HL-60 (cell line): ENCODE measurements around the gene DNAJB12.

Experiments used
- CTCF ChIP-seq: IDR thresholded peaks from one replicate; pipeline ENCODE4 v1.5.1; 2011; ENCODE audit warnings: low read length, control low read depth, inconsistent platforms; ENCODE audit not compliant: insufficient read depth
- GABPA ChIP-seq: IDR thresholded peaks from 2 replicates; pipeline ENCODE4 v1.6.1; 2012; ENCODE audit warnings: low read depth
- POLR2AphosphoS5 ChIP-seq: IDR thresholded peaks from 2 replicates; pipeline ENCODE4 v1.6.1; 2012; ENCODE audit warnings: low read depth
- SPI1 ChIP-seq: IDR thresholded peaks from 2 replicates; pipeline ENCODE4 v1.6.1; 2012; ENCODE audit warnings: low read depth, mild to moderate bottlenecking, borderline replicate concordance
- TF ChIP-seq, protein P1 (sequence below): IDR thresholded peaks from 2 replicates; pipeline ENCODE4 v1.6.1; 2012; ENCODE audit warnings: low read depth; ENCODE audit not compliant: insufficient replicate concordance

DNA sequence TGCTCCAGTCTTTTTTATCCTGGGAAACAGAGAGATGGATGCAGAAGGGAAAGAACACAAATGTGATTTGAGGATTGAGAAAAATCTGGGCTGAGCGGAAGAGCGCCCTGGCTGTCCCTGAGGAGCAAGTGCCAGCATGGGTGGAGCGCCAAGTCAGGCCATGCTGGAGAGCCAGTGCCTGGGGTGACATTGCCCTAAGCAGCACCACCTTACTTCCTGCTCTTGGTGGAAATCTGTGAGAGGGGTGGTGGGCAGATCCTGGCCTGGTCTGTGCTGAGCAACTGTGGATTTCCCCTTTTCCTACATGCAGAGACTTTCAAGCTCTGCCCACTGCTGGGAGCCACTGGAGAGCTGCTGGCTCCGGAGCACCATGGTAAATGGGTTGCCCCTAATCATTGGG, 44.1 kb downstream of the DNAJB12 start:
- no peak for TF ChIP-seq CTCF
- 0 out of 2 replicates have a peak, but pooled peaks have one; percentile 30 for TF ChIP-seq POLR2AphosphoS5
- peak; percentile 58; the same call in 1 of the 2 replicates for TF ChIP-seq SPI1
- TF ChIP-seq GABPA: no peak
- TF ChIP-seq, protein P1, sequence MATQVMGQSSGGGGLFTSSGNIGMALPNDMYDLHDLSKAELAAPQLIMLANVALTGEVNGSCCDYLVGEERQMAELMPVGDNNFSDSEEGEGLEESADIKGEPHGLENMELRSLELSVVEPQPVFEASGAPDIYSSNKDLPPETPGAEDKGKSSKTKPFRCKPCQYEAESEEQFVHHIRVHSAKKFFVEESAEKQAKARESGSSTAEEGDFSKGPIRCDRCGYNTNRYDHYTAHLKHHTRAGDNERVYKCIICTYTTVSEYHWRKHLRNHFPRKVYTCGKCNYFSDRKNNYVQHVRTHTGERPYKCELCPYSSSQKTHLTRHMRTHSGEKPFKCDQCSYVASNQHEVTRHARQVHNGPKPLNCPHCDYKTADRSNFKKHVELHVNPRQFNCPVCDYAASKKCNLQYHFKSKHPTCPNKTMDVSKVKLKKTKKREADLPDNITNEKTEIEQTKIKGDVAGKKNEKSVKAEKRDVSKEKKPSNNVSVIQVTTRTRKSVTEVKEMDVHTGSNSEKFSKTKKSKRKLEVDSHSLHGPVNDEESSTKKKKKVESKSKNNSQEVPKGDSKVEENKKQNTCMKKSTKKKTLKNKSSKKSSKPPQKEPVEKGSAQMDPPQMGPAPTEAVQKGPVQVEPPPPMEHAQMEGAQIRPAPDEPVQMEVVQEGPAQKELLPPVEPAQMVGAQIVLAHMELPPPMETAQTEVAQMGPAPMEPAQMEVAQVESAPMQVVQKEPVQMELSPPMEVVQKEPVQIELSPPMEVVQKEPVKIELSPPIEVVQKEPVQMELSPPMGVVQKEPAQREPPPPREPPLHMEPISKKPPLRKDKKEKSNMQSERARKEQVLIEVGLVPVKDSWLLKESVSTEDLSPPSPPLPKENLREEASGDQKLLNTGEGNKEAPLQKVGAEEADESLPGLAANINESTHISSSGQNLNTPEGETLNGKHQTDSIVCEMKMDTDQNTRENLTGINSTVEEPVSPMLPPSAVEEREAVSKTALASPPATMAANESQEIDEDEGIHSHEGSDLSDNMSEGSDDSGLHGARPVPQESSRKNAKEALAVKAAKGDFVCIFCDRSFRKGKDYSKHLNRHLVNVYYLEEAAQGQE: no peak
